NCI-H748 (cell line): ENCODE data around the gene BSND.
A peak's percentile ranks its signal among the peaks of the same experiment; 100 is the strongest.

Experiments used
- DNase-seq: peaks from one replicate; lab custom pipeline; 2025; ENCODE audit not compliant: unreplicated experiment; lab: John Stamatoyannopoulos, UW

BSND gene

DNA sequence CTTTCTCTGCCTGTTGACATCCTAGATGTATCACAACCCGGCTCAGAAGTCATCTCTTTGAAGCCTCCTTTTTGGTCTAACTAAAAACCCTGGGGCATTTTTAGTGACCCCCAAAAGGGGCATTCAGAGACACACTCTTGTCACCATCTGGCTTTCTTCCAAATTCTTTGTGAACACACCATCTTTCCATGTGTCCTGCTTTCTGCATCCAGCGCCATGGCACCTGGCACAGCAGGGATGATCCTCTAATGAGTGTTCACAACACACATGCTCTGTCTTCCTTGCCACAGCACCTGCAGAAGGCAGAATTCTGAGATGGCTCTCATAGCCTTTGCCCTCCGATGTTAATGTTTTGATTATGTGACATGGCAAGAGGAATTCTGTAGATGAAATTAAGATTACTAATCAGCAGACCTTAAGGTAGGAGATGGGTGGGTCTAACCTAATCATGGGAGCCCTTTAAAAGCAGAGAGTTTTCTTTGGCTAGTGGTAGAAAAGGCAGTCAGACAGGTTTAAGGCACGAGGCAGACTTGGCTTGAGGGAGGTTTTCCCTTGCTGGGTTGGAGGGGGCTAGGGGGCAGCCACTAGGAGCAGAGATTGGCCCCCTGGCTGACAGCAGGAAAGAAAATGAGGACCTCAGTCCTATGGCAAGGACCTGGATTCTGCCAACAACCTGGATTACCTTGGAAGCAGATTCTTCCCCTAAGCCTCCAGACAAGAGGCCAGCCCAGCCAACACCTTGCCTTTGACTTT, 23.2 kb upstream of the BSND start:
- peak; percentile 93 for DNase-seq

DNA sequence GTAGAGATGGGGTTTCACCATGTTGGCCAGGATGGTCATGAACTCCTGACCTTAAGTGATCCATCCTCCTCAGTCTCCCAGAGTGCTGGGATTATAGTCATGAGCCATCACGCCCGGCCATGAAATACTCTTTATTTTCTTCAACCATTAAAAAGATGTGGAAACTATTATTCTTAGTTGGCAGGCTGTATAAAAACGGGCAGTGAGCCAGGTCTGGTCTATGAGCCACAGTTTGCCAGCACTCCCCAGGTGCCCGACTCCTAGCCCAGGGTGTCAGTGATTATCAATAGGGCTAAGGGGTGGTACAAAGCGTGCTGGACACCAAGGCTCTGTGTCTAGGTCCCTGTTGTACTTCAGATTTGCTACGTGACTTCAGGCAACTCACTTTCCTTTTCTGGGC, 22.0 kb upstream of the BSND start:
- DNase-seq = no peak

DNA sequence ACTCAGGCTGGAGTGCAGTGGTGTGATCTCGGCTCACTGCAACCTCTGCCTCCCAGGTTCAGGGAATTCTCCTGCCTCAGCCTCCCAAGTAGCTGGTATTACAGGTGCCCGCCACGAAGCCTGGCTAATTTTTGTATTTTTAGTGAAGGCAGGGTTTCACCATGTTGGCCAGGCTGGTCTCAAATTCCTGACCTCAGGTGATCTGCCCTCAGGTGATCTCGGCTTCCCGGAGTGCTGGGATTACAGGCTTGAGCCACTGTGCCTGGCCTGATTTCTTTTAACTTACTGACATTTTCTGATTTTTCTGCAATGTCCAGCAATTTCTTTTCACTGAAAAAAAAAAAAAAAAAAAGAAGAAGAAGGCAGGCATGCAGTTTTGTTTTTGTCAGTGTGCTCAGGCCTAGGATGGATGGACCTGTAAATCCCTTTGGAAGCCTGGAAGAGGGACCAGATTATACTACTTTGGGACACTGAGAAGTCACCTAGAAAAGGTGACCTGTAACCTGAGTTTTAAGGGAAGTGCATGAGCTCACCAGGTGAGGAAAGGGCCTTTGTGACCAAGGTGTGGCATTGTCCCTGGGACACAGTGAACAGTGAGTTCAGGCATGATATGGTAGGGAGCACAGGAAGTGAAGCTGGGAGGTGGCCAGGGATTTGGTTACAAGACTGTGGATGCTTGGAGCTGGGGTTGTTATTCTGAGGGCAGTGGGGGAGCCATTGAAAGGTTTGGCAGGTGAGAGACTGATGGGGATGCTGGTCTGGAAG, 21.0 kb upstream of the BSND start:
- DNase-seq = peak; percentile 55

DNA sequence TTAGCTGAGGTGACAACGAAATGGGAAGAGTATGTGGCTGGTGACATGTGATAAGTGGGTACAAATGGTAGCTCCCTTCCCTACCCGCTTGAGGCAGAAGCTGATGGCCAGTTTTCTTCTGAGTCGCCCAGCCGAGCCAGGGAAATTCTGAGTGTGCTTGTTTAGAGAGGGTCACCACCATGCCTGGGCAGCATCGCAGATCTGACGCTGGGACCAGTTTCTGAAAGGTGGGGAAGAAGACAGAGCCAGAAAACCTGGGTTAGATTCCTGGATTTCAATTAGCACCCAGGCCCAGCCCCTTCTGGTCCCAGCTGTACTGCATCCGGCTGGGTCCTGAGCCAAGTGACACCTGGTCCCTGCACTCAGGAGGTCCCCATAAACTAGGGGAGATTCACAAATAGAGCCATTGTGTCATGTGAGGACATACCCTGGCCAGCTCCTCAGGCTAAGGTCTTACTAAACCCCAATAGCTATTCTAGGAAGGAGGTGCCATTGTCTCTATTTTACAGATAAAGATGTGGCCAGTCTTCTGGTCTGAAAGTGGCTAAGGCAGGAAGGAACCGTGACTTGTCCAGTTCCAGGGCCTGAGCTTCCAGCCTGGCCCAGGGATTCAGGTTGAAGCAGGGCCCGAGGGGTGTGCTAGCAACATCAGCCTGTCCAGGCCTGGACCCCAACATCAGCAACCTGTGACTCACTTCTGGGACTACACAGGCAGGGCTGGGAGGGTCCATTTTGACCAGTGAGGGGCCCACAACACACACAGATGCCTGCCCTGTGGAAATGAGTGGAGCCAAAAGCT, 20.0 kb upstream of the BSND start:
- DNase-seq = no peak

DNA sequence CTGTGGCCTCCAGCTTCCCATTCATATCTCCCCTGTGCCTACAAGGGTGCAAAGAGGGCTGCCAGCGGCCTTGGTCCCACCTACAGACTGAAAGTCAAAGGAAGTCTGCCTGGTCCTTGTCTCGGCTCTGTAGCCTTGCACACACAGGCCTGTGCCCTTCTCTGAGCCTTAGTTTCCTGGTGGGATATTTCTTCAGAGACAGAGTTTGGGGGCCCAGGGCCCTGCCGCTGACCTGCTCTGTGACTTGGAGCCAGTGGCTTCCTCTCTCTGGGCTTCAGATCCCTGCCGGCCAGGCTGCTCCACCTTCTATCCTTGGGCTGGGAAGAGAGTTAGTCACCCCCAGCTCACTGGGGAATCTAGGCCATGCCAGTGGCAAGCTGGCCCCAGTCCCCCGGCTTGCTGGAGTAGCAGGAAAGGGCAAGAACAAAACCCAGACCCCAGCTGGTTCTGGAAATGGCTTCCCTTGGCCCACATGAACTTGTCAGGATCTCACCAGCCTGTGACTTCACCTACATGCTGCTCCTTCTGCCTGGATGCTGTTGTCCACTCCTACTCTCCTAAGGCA, 19.3 kb upstream of the BSND start:
- no peak for DNase-seq

DNA sequence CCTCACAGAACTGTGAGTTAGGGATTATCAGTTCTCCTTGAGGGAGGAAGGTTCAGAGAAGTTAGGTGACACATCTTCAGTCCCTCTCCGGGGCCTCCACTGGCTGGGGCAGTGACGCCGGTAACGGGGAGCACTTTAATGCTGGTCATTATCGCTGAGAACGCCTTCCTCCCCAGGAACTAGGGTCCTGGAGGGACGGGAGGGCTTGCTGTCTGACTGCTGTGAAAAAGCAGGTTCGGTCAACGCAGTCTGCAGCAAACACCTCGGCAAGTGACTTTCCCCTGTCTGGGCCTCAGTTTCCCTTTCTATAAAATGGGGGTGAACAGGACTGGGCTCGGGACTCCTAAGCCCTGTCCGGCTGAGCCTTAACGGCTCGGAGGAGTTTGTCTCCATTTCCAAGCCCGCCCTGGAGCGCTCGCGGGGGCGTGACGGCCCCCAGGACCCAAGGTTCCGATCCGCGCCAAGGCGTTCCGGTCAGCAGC, 18.6 kb upstream of the BSND start:
- DNase-seq = peak; percentile 18

DNA sequence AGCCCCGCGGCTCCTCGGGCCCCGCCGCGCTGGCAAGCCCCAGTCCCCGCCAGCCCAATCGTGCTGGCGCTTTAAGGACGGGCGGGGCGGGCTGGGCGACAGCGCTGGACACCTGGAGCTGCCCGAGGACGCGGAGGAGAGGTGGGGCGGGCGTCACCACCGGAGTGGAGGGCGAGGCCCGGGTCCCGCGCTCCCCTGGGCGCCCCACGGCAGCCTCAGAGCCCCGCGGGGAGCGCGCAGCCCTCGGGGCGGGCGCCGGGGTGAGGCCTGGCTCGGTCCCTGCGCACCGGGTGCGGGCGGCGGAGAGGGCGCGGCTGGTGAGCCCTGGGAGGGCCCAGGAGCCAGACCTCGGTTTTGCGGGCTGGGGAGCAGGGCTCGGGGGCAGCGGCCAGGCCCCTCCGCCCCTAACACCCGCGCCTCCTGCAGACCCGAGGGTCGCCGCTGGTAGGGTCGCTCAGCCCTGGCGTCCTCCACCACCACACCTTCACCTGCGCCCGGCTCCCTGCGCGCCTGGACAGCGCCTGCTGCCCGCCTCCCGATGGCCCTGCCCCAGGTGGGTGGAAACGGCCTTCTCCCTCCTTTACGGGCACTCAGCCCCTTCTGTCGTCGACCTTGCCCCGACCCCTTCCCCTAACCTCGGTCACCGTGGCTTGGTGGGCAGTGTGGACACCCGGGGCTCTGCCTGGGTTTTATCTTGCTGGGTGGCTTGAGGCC, 18.0 kb upstream of the BSND start, which contains the start of gene TMEM61:
Gene TMEM61, plus strand, starts transcription at position 101 of the 714 bp plus-strand sequence. Its CDS starts 438 bp downstream, at position 539.
- DNase-seq = peak; percentile 75

- no peak for DNase-seq
These were observed 17.3 kb upstream of the BSND start for GRCh38 chr1:54981466-54981865.

- peak; percentile 98 for DNase-seq
These were observed 16.0 kb upstream of the BSND start for GRCh38 chr1:54982739-54983138.

- DNase-seq = no peak
These were observed 14.4 kb upstream of the BSND start for GRCh38 chr1:54984131-54984842.

- DNase-seq = no peak
These were observed 13.2 kb upstream of the BSND start for GRCh38 chr1:54985556-54985955.

DNA sequence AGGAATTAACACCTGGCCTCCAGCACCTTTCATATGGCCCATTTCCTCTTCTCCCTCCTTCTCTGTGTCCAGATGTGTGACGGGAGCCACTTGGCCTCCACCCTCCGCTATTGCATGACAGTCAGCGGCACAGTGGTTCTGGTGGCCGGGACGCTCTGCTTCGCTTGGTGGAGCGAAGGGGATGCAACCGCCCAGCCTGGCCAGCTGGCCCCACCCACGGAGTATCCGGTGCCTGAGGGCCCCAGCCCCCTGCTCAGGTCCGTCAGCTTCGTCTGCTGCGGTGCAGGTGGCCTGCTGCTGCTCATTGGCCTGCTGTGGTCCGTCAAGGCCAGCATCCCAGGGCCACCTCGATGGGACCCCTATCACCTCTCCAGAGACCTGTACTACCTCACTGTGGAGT, 12.7 kb upstream of the BSND start:
- no peak for DNase-seq

DNA sequence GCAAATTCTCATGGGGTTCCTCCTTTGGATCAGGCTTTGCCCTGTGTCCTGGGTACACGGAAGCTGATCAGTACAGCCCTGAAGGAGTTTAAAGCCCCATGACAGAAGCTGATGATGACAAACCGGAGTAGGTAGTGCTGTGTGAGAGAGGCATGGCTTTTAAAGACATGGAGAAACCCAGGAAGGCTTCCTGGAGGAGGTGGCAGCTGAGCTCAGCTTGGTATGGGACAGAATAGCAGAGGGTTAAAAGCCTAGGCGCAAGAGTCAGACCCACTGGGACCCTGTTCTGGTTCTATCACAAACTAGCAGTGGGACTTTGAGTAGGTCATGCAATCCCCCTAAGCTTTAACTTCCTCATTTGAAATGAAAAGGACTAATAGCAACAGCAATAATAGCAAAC, 12.2 kb upstream of the BSND start:
- DNase-seq = no peak

DNA sequence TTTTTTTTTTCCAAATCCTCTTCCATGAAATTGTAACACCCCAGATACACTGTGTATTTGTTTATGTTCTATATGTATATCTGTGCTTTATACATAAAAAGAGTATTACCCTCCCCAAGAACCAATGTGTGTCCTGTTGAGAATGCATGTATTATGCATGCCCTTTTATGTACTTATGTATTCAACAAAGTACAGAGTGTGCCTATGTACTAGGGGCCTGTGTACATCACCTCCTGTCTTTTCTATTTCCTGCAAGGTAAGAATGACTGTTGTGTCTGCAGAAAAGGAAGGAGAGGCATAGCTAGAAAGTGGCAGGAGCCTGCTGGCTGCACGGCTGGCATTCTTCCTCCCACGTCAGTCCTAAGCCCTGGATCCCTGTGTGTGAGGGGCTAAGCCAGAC, 11.3 kb upstream of the BSND start:
- DNase-seq = no peak

- DNase-seq = peak; percentile 73
These were observed 10.6 kb upstream of the BSND start for GRCh38 chr1:54987919-54988705.

GRCh38 chr1:54988975-54989374, 9.8 kb upstream of the BSND start:
- DNase-seq = no peak

DNA sequence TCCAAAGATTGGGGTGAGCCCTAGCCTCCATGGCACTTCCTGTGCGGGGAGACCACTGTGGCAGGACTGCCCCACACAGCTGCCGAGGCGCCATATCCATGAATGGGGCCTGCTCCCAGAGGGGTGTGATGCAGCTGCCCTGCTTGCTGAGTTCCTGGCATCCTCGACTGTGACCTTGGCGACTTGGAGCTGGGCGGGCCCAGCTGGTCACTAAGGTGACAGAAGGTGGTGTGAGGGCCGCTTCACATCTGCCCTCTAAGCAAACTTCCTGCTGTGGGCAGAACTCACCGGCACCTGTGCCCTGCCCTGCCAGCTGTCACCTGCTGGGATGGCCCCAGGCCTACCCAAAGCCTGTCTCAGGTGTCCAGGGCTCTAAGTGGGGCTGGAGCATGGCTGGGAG, 9.3 kb upstream of the BSND start:
- peak; percentile 94 for DNase-seq

DNA sequence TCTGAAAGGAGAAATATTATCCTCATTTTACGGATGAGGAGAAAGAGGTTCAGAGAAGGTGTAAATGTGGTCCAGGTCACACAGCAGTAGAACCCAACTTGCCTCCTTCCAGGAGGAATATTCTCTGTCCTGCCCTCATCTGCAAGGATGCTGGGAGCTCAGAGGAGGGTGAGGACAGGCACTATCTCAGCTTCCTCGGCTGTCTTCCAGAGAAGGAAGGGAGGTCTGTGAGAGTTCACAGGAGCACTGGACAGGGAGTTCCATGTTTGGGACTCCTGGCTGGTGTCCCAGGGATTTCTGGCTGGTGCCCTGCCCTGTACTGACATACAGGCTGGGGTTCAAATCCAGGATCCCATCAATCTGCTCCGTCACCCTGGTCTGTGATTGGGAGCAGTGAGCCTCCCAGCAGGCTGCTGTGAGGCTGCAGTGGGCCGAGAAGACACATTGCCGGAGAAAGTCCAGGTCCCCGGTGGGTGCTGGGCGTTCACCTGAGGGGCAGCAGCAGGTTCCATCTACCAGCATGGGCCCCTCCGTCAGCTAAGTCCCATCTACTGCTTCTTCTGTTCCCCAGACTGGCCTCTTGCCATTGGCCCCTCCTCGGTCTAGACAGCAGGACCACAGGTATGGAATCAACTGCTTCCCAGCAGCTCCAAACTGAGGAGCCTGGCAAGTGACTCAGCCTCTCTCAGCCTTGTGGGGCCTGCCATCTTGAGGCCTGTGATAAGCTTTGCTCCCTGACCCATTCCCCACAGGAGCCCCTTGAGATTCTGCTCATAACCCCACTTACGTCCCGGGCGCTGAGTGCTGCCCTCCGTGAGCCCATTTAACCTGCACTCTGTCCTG, 8.5 kb upstream of the BSND start:
- peak; percentile 26 for DNase-seq
